Iris pigment epithelial cell (primary cell): Measurements from ENCODE around the gene MS4A13.
"Not testable (repeated sequence)": the region's sequence is repeated elsewhere in the genome, so short reads cannot be mapped to it uniquely, and the experiment has no call there.

ENCODE experiments used
- DNase-seq: peaks from one replicate; pipeline ENCODE4 v3.0.0-alpha.2; 2011; ENCODE audit warnings: low read depth

Gene MS4A13, protein sequence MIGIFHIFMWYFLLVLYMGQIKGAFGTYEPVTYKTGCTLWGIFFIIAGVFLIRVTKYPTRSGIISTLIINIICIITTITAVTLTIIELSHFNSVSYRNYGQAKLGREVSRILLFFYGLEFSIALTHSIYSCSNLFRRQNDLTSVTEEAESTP

DNA sequence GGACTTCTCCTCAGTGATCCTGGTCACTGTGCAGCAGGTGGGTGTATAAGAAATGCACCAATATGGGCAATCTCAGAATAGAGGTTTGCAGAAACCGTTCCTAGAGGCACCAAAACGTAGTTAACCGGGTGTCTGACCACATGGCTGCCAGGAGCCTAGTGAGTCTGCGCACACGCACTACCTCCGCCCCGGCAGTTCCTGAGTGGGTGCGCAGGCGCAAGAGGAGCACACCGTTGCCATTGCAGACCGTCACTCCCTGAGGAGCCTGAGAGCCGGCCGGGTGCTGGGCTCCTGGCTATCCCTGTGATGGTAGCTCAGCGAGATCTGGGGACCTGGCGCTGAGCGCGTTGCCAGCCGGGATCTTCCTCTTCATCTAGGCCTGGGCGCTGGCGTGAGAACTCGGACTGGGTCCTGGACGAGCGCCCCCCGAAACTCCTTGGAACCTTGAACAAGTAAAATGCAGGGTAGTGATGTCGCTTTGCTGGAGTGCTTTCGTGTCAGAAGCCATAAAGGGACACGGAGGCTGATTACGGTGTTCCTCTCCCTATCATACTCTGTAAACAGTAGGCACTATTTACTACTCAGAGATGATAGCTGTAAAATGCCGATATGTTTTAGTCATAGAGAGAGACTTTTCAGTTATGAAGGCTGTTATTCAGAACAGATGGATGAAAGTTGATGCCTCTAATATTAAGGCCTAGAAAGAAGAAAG, at the start of gene MS4A13:
Gene MS4A13, plus strand, starts transcription at position 249 of the 712 bp plus-strand sequence. CDS start 2,692 bp downstream, outside the sequence.
- DNase-seq: no peak

DNA sequence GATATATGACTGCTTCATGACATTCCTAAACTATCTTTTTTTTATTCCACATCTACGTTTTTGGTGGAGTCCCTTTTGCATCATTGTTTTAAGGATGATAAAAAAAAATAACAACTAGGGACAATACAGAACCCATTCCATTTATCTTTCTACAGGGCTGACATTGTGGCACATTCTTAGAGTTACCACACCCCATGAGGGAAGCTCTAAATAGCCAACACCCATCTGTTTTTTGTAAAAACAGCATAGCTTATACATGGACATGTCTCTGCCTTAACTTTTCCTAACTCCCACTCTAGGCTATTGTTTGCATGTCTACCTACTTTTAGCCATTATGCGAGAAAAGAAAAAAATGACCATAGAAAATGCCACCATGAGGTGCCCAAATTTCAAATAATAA, 46.4 kb upstream of the MS4A13 start:
- DNase-seq: no peak

DNA sequence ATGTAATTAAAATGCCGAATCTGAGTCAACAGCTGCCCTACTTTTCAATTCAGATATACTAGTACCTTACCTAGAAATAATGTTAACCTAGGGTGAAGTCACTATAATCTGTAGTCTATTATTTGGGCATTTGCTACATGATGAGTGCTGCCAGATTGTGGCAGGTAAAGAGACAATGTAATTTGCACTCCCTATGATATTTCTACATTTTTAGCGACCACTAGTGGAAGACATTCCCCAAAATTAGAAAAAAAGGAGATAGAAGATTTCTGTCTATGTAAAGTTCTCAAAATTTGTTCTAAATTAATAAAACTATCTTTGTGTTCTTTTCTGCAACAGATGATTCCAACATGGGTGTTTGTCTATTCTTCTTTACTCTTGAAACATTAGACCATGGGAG, 45.5 kb upstream of the MS4A13 start:
- DNase-seq: no peak

DNA sequence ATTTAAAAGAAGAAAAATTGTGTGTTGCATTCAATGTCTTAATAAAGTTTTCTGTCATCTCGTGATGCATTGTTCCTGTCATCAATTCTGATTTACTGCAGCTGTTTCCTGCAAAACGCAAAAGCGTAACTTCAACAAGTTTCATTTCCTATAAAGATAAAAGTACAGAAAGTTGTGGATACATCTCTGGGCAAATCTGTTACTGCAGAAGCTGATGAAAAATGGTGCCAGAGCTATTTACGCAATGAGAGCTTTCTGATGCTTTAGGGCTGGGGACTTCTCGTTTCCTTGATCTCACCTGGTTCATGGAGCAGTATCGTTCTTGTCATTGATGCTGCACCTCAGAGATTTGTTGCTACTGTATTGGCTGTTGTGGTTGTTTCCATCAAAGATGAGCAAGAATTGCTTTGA, 38.2 kb upstream of the MS4A13 start:
- no peak for DNase-seq

DNA sequence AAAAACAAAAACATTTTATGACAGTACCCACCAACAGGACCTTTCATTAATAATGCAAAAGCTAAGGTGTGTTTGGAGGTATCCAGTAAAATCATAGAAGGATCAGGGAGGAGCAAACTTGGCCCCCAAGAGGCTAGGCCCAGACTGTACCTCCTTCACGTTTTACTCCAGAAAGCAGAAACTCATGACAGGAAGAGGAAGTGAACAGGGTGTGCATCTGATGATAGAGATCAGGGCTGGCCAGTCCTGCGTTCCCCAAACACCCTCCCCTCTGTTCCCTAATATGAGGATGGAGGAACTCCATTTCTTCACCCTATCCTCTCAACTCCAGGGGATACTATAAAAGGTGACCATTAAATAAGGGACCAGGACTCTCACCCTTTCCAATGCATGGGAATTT, 32.8 kb upstream of the MS4A13 start:
- no peak for DNase-seq

DNA sequence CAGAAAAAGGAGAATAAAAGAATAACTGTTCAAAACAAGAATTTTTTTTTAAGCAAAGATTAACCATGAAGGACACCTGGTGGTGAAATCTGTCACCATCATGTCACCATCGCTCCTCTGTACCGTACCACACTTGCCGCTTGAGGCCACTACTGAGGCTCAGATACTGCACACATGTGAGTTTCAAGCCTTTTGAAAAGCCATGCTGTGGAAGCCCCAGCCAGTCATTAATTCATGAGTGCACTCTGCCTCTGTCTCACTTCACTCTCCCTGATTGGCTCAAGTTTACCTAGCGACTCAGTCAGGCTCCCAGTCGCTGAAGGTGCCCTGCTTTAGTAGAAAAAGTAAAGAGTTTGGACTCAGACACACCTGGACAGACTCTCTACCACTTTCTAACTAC, 29.2 kb upstream of the MS4A13 start:
- no peak for DNase-seq

DNA sequence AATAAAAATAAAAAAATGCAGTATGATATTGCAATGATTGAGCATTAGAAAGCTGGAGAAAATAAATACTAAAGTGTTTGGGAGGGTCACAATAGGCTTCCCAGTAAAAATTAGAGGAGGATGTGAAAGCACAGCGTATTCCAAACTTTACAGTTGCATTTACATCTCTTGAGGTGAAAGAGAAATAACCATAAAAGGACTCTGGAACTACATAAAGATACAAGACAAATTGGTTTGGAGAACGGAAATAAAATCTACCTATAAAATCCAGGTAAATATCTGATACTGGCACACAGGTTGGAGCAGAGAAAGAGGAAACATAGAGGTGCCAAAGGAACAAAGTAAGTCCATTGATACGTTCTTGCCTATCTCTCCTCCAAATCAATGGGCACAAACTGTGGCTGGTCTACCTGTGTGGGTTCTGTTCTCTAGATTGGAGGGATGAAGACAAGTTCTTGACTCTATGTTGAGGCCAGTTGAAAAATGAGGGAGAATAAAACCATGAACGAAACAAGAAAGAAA, 22.6 kb upstream of the MS4A13 start, which contains the start of gene MS4A12:
Gene MS4A12, plus strand, starts transcription at position 291 of the 522 bp plus-strand sequence. CDS start 4,541 bp downstream, outside the sequence.
- DNase-seq: no peak

DNA sequence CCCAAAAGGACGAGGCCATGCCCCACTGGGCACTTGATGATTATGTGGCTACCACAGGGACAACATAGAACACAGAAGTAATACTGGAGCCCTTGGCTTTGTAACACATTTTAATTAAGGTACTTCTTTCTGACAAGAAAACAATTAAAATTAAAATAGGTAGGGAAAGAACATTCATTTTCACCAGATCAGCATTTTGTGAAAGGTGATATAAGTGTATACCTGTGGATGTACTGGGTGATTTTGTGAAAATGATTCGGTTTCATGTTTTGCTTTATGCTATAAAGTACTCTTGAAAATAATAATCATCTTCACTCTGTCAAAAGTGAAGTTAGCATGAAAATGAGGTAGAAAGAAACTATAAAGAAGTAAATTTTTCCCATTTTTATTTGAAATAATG, 21.7 kb upstream of the MS4A13 start:
- DNase-seq: no peak

DNA sequence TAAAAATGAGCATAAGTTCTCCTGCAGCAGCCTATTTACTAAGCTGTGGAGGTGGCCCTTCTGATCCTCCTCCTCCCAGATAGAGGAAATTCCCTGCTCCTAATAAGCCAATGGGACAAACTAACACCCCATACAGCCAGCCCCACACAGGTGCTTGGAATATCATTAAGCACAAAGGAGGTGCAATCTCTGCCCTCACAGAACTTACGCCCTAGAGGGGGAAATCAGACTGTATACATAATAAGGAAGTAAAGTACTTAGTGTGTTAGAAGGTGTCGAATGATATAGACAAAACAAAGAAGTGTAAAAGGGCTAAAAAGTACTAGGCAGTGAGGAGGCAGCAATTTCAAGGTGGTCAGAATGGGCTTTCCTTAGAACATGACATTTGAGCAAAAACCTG, 16.8 kb upstream of the MS4A13 start:
- DNase-seq: no peak

DNA sequence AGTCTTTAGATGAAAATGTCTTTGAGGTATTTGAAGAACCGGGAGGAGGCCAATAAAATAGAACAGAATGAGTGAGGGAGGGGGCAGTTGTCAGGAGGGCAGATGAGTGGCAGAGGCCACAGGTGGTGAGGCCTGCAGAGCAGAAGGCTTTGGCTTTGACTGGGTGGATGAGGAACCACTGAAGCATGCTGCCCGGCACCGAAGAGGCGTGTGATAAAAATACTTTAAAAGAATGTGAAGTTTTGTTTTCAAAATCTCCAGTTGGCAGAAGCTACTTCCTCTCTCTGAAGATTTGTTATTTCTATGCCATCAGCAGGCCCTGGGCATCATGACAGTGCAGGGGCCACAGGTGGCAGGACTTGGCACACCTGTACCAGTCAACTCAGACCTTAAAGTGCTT, 16.3 kb upstream of the MS4A13 start:
- DNase-seq: no peak

DNA sequence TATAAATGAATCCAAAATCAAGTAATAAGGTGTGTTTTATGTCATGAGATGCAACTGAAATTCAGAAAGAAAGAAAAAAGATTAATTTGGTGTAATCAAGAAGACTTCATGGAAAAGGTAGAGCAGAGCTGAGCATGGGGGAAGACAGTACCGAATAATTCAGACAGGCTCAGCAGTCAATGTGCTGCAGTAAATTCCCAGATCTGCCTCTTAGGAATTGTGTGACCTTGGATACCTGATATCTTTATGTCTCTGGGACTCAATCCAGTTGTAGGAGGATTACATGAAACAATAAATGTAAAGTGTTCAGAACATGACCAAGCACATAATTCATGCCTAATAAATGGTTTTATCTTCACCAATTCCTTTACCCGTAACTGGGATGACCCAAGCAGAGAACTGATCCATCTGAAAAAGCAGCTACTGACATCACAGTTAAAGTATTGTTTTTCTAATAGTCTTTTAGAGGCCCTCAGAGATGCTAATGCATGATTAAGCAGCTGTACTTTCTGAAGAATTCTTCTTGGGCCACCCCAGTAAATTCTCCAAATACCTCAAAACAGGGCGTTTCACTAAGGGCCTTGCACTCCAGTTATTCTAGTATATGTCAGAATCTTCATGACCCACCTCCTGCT, 14.8 kb upstream of the MS4A13 start:
- DNase-seq: peak; percentile 1

DNA sequence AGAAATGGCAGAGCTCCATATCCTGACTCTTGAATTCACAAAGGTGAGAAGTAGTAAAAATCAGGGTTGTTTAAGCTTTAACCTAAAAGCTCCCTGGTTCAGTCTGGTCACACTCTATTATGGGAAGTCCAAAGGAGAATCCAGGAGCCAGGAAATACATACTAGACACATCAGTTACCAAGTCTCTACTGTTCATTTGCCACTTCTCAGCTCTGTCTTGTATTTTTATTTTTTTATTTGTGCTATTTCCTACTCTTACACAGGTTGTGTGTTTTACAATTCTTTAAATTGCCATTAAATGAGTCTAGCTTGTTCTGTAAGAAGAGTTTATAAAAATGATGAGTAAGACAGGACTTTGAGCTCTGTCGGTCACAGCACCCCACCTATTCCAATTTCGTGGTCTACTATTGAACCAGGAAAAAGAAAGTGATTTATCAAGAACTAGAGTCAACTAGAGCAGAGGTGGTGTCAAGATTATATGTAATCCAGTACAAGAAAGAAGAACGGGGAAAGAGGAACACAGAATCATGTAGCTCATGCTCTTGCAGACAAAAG, 12.9 kb upstream of the MS4A13 start:
- no peak for DNase-seq

DNA sequence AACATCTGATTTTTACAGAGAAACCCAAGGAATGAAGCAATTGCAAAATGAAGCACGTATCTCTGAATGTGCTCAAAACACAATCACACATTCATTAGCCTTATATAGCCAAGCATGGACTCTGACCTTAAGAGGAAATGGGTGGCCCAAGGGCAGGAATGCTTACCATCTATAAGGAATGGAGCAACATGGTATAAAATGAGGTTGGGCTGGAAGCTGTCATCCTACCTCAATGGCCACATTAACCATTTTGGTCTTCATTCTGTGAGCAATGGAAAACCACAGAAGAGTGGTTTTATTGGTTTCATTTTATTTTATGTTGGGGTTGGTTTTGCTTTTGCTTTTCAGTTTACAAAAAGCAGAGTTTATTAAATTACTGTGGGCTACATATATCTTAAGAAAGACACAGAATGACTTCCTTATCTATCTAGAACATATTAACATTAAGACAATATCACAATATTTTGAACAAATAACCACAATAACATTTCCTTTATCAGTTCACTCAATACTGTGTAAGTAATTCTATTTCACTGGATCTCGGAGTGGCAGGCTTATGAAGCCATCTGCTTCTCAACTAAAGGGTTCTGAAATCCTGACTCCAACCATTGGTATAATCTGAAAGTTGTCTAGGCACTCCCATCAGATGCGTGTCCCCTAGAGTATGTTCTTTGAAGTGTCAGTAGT, 10.8 kb upstream of the MS4A13 start:
- no peak for DNase-seq

DNA sequence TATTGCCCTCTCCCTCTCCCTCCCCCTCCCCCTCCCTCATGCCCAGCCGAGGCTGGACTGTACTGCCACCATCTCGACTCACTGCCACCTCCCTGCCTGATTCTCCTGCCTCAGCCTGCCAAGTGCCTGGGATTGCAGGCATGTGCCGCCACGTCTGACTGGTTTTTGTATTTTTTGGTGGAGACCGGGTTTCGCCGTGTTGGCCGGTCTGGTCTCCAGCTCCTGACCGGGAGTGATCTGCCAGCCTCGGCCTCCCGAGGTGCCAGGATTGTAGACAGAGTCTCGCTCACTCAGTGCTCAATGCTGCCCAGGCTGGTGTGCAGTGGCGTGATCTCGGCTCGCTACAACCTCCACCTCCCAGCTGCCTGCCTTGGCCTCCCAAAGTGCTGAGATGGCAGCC, 5.6 kb upstream of the MS4A13 start:
- DNase-seq: not testable (repeated sequence)

DNA sequence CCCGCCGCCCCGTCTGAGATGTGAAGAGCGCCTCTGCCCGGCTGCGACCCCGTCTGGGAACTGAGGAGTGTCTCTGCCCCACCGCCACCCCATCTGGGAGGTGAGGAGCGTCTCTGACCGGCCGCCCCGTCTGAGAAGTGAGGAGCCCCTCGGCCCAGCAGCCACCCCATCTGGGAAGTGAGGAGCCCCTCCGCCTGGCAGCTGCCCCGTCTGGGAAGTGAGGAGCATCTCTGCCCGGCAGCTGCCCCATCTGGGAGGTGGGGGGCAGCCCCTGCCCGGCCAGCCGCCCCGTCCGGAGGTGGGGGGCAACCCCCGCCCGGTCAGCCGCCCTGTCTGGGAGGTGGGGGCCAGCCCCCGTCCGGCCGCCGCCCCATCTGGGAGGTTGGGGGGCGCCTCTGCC, 5.0 kb upstream of the MS4A13 start:
- DNase-seq: not testable (repeated sequence)

DNA sequence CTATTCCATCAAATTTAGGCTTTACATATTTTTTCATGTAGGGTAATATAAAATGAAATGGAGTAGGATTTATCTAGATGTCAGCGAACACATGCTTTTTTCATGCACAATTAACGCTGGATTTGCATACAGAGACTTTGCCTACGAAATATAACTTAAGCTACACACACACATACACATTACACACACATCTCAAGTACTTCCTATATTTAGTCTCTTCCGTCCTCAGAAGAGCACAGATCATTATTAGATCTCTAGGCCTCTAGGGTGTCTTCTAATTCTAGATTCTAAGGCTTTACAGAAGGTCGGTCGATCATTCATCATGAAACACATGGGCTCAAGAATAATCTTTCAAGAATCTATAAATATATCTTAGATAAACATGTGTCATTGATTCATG, 3.8 kb upstream of the MS4A13 start:
- no peak for DNase-seq

DNA sequence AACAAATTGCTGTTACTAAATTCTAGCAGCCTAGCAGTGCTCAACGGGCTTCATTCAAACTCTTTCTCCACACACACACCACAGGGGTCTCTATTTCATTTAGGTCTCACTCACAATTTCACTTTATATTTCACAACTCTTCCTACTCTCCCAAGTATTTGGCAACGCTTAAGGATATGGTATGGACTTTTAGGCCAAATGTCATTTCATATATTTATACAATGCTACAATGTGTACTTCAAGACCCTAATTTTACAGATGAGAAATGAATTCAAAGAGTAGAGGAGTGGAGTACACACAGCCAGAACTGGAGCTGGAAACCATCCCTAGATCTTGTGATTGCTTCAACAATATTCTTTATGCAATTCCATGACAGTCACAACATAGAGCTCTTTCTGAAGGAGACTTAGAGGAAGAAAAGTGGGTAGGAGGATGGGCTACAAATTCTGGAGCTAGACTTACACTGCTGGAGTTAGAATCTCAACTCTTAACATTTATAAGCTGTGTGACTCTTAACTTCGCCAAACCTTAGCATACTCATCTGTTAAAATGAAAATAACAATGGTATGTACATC, 2.5 kb upstream of the MS4A13 start:
- DNase-seq: no peak

DNA sequence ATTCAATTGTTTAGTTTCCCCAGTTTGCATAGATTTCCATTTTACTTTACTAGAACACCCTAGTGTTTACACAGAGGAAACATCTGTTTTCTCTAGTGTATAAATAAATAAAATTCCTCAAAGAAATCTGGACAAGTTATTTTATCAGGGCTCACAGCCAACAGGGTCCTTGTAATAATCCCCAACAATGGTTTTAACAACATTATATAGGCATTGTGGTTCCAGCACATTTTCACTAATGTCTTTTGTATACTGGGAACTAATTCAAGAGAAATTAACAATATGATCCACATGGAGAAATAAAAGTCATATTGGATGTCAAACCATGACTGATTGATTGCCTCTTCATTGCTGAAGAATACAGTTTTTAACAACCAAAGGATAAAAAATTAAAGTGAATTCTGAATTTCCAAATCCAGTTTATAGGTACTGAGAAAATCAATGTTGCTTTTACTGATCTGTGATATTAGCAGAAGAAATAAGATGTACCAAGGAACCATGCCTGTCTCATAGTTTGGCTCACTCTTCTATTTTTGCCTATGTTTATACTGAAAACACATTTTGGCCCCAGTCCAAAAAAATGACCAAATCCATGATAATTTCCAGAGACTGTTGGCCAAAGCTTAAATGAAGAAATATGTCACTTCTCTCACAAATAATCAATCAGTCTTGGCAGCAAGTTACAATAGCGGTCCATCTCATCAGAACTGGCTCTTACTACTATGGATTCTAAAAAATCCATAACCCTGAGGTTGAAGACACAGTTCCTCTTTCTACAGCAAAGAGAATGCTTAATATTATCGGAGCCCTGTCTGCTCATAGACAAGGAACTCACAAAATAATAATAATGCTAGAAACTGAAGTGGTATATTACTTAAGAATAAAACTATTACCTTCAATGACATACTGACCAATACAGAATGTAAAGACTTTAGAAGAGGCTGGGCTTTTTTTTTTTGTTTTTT, 1.4 kb upstream of the MS4A13 start:
- DNase-seq: no peak

DNA sequence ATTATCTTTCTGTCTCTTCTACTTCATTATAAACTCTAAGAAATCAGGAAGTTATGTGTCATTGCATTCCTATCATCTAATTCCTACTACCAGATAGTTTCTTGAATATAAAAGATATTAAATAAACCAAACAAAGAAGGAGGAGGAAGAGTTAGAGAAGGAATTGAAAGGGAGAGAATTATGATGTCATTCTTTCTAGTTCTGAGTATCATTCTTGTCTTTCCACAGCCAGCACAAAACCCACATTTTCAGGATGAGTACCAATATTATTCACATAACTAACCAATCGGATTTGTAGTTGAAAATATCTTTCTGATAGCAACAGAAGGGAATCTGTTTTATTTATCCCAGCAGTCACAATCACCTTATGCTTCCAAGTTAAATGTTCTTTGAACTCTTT, 13.3 kb downstream of the MS4A13 start:
- DNase-seq: no peak

DNA sequence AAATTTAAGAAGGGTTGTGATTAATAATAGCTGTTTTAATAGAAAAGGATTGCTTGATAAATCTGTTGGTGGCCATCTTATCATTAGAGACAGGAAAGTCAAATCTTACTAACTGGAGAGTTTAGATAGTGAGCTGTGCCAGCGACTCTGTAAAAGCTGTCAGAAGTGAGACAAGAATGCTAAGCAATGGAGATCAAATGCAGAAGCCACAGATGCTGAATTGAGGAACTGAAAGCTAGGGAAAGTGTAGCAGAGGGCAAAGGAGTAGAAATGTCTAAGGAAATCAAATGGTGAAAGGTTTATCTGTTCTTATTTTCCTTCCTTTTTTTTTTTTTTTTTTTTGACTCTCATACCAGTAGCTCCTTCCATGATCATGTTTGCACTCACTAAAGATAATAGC, 13.7 kb downstream of the MS4A13 start:
- DNase-seq: no peak
